Stomach (tissue), 4 donors: Measurements from ENCODE around the gene ALS2CL.

ENCODE experiments used
- CTCF ChIP-seq, 7 experiments: fragments of 450-650 bp in 4 of 7; fragments of 200-600 bp in 3 of 7; sonication (generic) in 3 of 7; IDR thresholded peaks; one replicate each; pipeline ENCODE4 v1.5.1; 2016 to 2019; ENCODE audit warnings: antibody characterized with exemption in 7 of 7, control low read depth in 2 of 7, mild to moderate bottlenecking in 1 of 7
- POLR2A ChIP-seq, 4 donors: fragments of 450-650 bp; IDR thresholded peaks; one replicate each; pipeline ENCODE4 v1.6.1; 2016; ENCODE audit warnings: antibody characterized with exemption in 4 of 4, control low read depth in 2 of 4, mild to moderate bottlenecking in 1 of 4, moderate library complexity in 1 of 4

DNA sequence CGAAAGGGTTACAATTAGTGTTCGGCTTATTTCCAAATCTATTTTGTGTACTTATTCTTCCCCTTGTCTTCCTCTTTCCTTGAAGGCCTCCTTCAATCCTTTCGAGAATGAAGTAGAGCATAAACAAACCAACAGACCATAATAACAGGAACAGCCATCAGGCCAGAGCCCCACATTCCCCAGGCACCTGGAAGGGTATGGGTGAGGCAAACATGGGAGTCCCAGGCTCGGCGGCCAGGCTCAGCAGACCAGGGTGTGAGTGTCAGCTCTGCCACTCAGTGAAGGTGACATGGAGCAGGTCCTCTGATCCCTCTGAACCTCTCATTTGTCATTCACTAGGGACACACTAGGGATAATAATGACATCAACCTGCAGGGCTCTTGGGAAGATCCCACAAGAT lies 13.8 kb downstream of the ALS2CL start:
- TF ChIP-seq CTCF (IDR thresholded peaks at IDR 0.05) = no peak
- no peak for TF ChIP-seq POLR2A (IDR thresholded peaks at IDR 0.05)
